ENCODE data around the gene EXOC7. TPM values are rescaled to one million over a fixed set of nuclear protein-coding genes. Genes with fewer than 3 reads are reported as not detected.

Gene EXOC7
- total RNA-seq, 2 experiments from 2014 or later = 122 to 173 TPM

Small RNA genes within 50 kb of the gene (microRNA-seq; reads per million reads assigned to microRNA genes)
- gene MIR6868 (ENCODE audit: borderline replicate concordance) = 6.8 reads per million

Small RNA genes within 50 kb of the gene (small RNA-seq; reads per million reads assigned to genes)
- not detected for gene MIR6868

Other genes starting within 250 kb of the EXOC7 start
- 24.1 and 29.9 TPM in 2 replicates for gene WBP2, start 248.5 kb downstream of the EXOC7 start, total RNA-seq (2014; rRNA removed; shearing (Covaris generic))
- 117 and 123 TPM in 2 replicates for gene WBP2, start 248.5 kb downstream of the EXOC7 start, total RNA-seq (2022)
- 32.7 and 41.9 TPM in 2 replicates for gene TRIM47, start 225.2 kb downstream of the EXOC7 start, total RNA-seq (2014; rRNA removed; shearing (Covaris generic))
- gene TRIM47, start 225.2 kb downstream of the EXOC7 start, total RNA-seq (2022) = 21.6 and 25.9 TPM in 2 replicates
- 45.0 and 54.2 TPM in 2 replicates for gene TRIM65, start 206.8 kb downstream of the EXOC7 start, total RNA-seq (2014; rRNA removed; shearing (Covaris generic))
- 60.4 and 62.9 TPM in 2 replicates for gene TRIM65, start 206.8 kb downstream of the EXOC7 start, total RNA-seq (2022)
- gene MRPL38, start 198.9 kb downstream of the EXOC7 start, total RNA-seq (2014; rRNA removed; shearing (Covaris generic)) = 91.9 and 112 TPM in 2 replicates
- 175 and 198 TPM in 2 replicates for gene MRPL38, start 198.9 kb downstream of the EXOC7 start, total RNA-seq (2022)
- gene FBF1, start 162.7 kb downstream of the EXOC7 start, total RNA-seq (2014; rRNA removed; shearing (Covaris generic)) = 34.6 and 38.7 TPM in 2 replicates
- gene FBF1, start 162.7 kb downstream of the EXOC7 start, total RNA-seq (2022) = 47.8 and 47.9 TPM in 2 replicates
- gene ACOX1, start 124.6 kb downstream of the EXOC7 start, total RNA-seq (2014; rRNA removed; shearing (Covaris generic)) = 12.3 and 22.6 TPM in 2 replicates
- 30.2 and 34.6 TPM in 2 replicates for gene ACOX1, start 124.6 kb downstream of the EXOC7 start, total RNA-seq (2022)
- 17.6 and 22.5 TPM in 2 replicates for gene TEN1, start 124.5 kb downstream of the EXOC7 start, total RNA-seq (2014; rRNA removed; shearing (Covaris generic))
- gene TEN1, start 124.5 kb downstream of the EXOC7 start, total RNA-seq (2022) = 18.2 and 22.5 TPM in 2 replicates
- gene CDK3, start 102.9 kb downstream of the EXOC7 start, total RNA-seq (2014; rRNA removed; shearing (Covaris generic)) = 7.3 and 15.9 TPM in 2 replicates
- 12.8 and 17.2 TPM in 2 replicates for gene CDK3, start 102.9 kb downstream of the EXOC7 start, total RNA-seq (2022)
- 5.6 and 9.9 TPM in 2 replicates for gene EVPL, start 76.5 kb downstream of the EXOC7 start, total RNA-seq (2014; rRNA removed; shearing (Covaris generic))
- 5.1 and 6.9 TPM in 2 replicates for gene EVPL, start 76.5 kb downstream of the EXOC7 start, total RNA-seq (2022)
- 53.5 and 54.0 TPM in 2 replicates for gene SRP68, start 31.3 kb downstream of the EXOC7 start, total RNA-seq (2014; rRNA removed; shearing (Covaris generic))
- gene SRP68, start 31.3 kb downstream of the EXOC7 start, total RNA-seq (2022) = 199 and 200 TPM in 2 replicates
- not detected in 2 replicates for gene GALR2, start 29.0 kb downstream of the EXOC7 start, total RNA-seq (2014; rRNA removed; shearing (Covaris generic))
- gene GALR2, start 29.0 kb downstream of the EXOC7 start, total RNA-seq (2022) = 0.63 TPM in 1 of 2 replicates, not detected in the other
- gene ZACN, start 24.6 kb downstream of the EXOC7 start, total RNA-seq (2014; rRNA removed; shearing (Covaris generic)) = 0.76 TPM in 1 of 2 replicates, not detected in the other
- gene ZACN, start 24.6 kb downstream of the EXOC7 start, total RNA-seq (2022) = 0.33 and 1.2 TPM in 2 replicates
- not detected in 2 replicates for gene FOXJ1, start 37.5 kb upstream of the EXOC7 start, total RNA-seq (2014; rRNA removed; shearing (Covaris generic))
- not detected in 2 replicates for gene FOXJ1, start 37.5 kb upstream of the EXOC7 start, total RNA-seq (2022)
- gene RNF157, start 136.7 kb upstream of the EXOC7 start, total RNA-seq (2014; rRNA removed; shearing (Covaris generic)) = 0.21 and 0.28 TPM in 2 replicates
- gene RNF157, start 136.7 kb upstream of the EXOC7 start, total RNA-seq (2022) = 0.70 and 1.3 TPM in 2 replicates
- gene UBALD2, start 161.6 kb upstream of the EXOC7 start, total RNA-seq (2014; rRNA removed; shearing (Covaris generic)) = 70.9 and 86.4 TPM in 2 replicates
- 238 and 305 TPM in 2 replicates for gene UBALD2, start 161.6 kb upstream of the EXOC7 start, total RNA-seq (2022)
- gene QRICH2, start 204.5 kb upstream of the EXOC7 start, total RNA-seq (2014; rRNA removed; shearing (Covaris generic)) = 6.7 and 9.4 TPM in 2 replicates
- 5.7 and 7.2 TPM in 2 replicates for gene QRICH2, start 204.5 kb upstream of the EXOC7 start, total RNA-seq (2022)

Measured in OCI-LY7 (cell line).